Measurements from ENCODE around the gene CALM3. TPM values are rescaled to one million over a fixed set of nuclear protein-coding genes. Genes with fewer than 3 reads are reported as not detected.

CALM3 gene
- total RNA-seq, 1 experiment from 2014 or later = 173 TPM

- DNase-seq (ENCODE audit: low read depth) = no peak
These were observed 35.0 kb downstream of the CALM3 start, which contains the start of gene GNG8 for GRCh38 chr19:46635920-46636761. Gene GNG8 (minus strand): TSS chr19:46636202. CDS start chr19:46634682, 1,520 bp downstream.

- no peak for DNase-seq (ENCODE audit: low read depth)
These were observed 36.1 kb downstream of the CALM3 start for GRCh38 chr19:46637224-46637623.

GRCh38 chr19:46639358-46640182 lies 38.4 kb downstream of the CALM3 start:
- DNase-seq (ENCODE audit: low read depth) = peak; percentile 87

- DNase-seq (ENCODE audit: low read depth) = no peak
These were observed 39.5 kb downstream of the CALM3 start for GRCh38 chr19:46640656-46641055.

GRCh38 chr19:46644720-46645119 lies 43.6 kb downstream of the CALM3 start:
- no peak for DNase-seq (ENCODE audit: low read depth)

GRCh38 chr19:46646402-46646801 lies 45.3 kb downstream of the CALM3 start:
- no peak for DNase-seq (ENCODE audit: low read depth)

- DNase-seq (ENCODE audit: low read depth) = no peak
These were observed 47.2 kb downstream of the CALM3 start for GRCh38 chr19:46648060-46648960.

- no peak for DNase-seq (ENCODE audit: low read depth)
These were observed 48.1 kb downstream of the CALM3 start for GRCh38 chr19:46648961-46649960.

GRCh38 chr19:46650445-46650844 lies 49.3 kb downstream of the CALM3 start:
- no peak for DNase-seq (ENCODE audit: low read depth)

GRCh38 chr19:46654621-46655152 lies 53.6 kb downstream of the CALM3 start:
- no peak for DNase-seq (ENCODE audit: low read depth)

GRCh38 chr19:46656541-46656940 lies 55.4 kb downstream of the CALM3 start:
- DNase-seq (ENCODE audit: low read depth) = no peak

GRCh38 chr19:46659151-46660007 lies 58.2 kb downstream of the CALM3 start:
- DNase-seq (ENCODE audit: low read depth) = no peak

- no peak for DNase-seq (ENCODE audit: low read depth)
These were observed 58.9 kb downstream of the CALM3 start for GRCh38 chr19:46660008-46660517.

Other genes starting within 250 kb of the CALM3 start
- 0.48 and 0.59 TPM in 2 replicates for gene CCDC8, start 187.8 kb upstream of the CALM3 start, total RNA-seq (2014; rRNA removed; shearing (Covaris generic))
- not detected in 2 replicates for gene PNMA8C, start 172.4 kb upstream of the CALM3 start, total RNA-seq (2014; rRNA removed; shearing (Covaris generic))
- 0.20 TPM in 1 of 2 replicates, not detected in the other for gene PNMA8A, start 129.8 kb upstream of the CALM3 start, total RNA-seq (2014; rRNA removed; shearing (Covaris generic))
- gene PNMA8B, start 105.5 kb upstream of the CALM3 start, total RNA-seq (2014; rRNA removed; shearing (Covaris generic)) = not detected in 2 replicates
- 0.60 and 0.78 TPM in 2 replicates for gene PTGIR, start 23.8 kb downstream of the CALM3 start, total RNA-seq (2014; rRNA removed; shearing (Covaris generic))
- not detected in 2 replicates for gene GNG8, start 34.9 kb downstream of the CALM3 start, total RNA-seq (2014; rRNA removed; shearing (Covaris generic))
- 2.2 and 3.3 TPM in 2 replicates for gene DACT3, start 59.9 kb downstream of the CALM3 start, total RNA-seq (2014; rRNA removed; shearing (Covaris generic))
- gene PRKD2, start 115.8 kb downstream of the CALM3 start, total RNA-seq (2014; rRNA removed; shearing (Covaris generic)) = 12.9 and 14.6 TPM in 2 replicates
- gene FKRP, start 144.7 kb downstream of the CALM3 start, total RNA-seq (2014; rRNA removed; shearing (Covaris generic)) = 5.4 and 9.2 TPM in 2 replicates
- 33.6 and 42.8 TPM in 2 replicates for gene STRN4, start 145.1 kb downstream of the CALM3 start, total RNA-seq (2014; rRNA removed; shearing (Covaris generic))
- 117 and 127 TPM in 2 replicates for gene SLC1A5, start 187.3 kb downstream of the CALM3 start, total RNA-seq (2014; rRNA removed; shearing (Covaris generic))
- gene AP2S1, start 249.5 kb downstream of the CALM3 start, total RNA-seq (2014; rRNA removed; shearing (Covaris generic)) = 447 and 606 TPM in 2 replicates

All from RPMI7951 (cell line).